HG03565 (cell line): ENCODE results near the gene CDNF.
"Not testable (repeated sequence)": the region's sequence is repeated elsewhere in the genome, so short reads cannot be mapped to it uniquely, and the experiment has no call there.

Experiments
- ATAC-seq: cut with Tn5 transposase; IDR thresholded peaks from one replicate; pipeline ENCODE4 v1.9.1; 2021; ENCODE audit warnings: mild to moderate bottlenecking, moderate library complexity; ENCODE audit not compliant: unreplicated experiment

Gene CDNF

GRCh38 chr10:14840178-14840577, 2.3 kb upstream of the CDNF start:
- ATAC-seq: no peak

GRCh38 chr10:14839305-14839695, 1.5 kb upstream of the CDNF start:
- ATAC-seq: no peak

GRCh38 chr10:14838582-14839304, 906 bp upstream of the CDNF start:
- no peak for ATAC-seq

GRCh38 chr10:14837003-14837756, 657 bp downstream of the CDNF start:
- ATAC-seq: no peak

- ATAC-seq: no peak
Observed at GRCh38 chr10:14836208-14836607, 1.6 kb downstream of the CDNF start.

GRCh38 chr10:14833106-14833505, 4.7 kb downstream of the CDNF start:
- no peak for ATAC-seq

- no peak for ATAC-seq
Observed at GRCh38 chr10:14826076-14826829, 11.6 kb downstream of the CDNF start.

DNA sequence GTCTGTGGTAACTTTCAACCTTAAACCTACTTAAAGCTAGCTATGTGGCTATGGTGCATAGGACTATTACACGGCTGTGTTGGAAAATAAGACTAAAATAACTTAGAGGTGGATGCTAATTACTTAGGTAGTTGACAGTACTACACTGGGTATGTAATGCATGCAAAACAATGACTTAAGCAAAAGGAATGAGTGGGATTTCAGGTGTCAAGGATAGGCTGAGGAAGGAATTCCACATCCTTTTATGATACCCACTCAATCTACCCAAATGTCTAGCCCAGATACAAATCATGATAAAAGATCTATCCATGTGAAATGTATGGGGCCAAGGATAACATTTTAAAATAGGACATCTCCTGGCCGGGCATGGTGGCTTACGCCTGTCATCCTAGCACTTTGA, 13.9 kb downstream of the CDNF start:
- no peak for ATAC-seq

GRCh38 chr10:14822879-14823755, 14.7 kb downstream of the CDNF start:
- ATAC-seq: no peak

GRCh38 chr10:14821635-14822375, 16.0 kb downstream of the CDNF start:
- ATAC-seq: no peak

DNA sequence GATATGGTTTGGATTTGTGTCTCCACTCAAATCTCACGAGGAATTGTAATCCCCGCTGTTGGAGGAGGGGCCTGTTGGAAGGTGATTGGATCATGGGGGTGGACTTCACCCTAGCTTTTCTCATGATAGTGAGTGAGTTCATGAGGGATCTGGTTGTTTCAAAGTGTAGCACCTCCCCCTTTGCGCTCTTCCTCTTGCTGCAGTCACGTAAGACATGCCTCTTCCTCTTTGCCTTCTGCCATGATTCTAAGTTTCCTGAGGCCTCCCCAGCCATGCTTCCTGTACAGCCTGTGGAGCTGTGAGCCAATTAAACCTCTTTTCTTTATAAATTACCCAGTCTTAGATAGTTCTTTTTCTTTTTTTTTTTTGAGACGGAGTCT, 17.1 kb downstream of the CDNF start:
- no peak for ATAC-seq

- no peak for ATAC-seq
Observed at GRCh38 chr10:14820010-14820774, 17.6 kb downstream of the CDNF start.

- ATAC-seq: not testable (repeated sequence)
Observed at GRCh38 chr10:14816717-14817116, 21.1 kb downstream of the CDNF start.

- no peak for ATAC-seq
Observed at GRCh38 chr10:14815681-14816080, 22.2 kb downstream of the CDNF start.

DNA sequence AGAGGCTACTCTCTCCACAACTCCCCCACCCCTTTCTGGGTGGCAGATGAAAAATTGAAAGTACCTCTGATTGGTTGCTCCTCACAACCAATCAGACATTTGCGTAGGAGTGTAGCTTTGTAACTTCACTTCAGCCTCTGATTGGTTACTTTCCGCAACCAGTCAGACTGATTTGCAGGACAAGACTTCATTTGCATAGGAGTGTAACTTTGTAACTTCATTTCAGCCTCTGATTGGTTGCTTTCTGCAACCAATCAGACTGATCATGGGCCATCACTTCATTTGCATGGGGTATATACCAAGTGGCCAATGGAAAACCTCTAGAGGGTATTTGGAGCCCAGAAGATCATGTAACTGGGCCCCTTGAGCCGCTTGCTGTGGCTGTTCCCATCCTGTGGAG, 25.6 kb downstream of the CDNF start:
- ATAC-seq: no peak

DNA sequence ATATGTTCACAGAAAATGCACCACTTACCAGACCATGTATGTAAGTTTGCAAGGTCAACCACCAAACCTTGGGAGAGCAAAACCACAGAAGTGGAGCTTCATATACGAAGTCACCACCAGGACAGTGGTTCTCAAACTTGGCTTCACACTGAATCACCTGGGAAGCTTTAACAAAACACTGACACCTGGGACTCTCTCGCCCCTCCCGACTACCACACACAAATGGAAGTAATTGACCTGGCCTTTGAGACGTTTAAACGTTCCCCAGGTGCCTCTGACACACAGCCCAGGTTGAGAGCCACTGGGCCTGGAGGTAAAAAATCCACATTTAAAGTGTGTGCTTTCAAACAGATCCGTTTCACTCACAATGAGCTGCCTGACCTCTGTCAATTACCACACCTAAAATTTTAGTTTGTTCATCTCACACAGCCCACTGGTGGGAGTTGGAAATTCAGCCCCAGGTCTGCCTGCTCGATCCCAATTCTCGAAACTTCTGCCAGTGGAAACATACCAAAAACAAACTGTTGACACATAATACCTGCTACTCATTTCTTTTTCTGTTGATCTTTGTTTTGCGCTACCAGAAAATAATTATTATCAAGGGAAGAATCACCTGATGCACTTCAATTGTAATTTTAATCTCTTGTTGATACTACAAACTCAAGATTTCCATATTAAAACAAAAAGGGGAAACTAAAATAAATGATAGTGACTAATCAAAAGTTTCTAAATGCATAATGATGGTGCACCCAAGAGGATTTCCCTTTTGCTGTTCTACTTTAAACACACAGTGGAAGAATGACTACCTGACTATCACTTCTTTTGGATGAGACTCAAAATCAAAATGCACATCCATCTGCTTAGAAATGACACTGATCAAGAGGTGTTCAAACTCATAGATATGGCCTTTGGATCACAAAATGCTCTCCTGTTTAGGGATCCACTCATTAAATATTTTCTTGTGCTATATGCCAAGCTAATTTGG, 26.6 kb downstream of the CDNF start:
- no peak for ATAC-seq

- no peak for ATAC-seq
Observed at GRCh38 chr10:14806318-14806717, 31.5 kb downstream of the CDNF start.

DNA sequence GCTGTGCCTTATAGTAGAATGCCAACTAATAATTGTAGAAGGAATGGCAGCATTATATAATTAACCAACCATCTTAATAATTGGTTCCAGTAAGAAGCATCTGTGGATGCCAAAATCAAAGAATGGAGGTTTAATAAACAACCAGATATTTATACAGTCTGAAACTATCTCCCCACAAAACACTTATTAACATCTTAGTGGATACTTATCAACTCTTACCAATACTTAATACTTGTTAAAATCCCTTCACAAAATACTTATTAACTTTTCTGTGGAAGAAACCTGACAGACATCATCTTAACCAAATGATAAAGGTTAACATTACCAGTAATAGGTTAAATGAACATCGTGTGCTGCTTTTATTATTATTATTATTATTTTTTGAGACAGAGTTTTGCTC, 34.0 kb downstream of the CDNF start:
- ATAC-seq: no peak
